Thyroid gland (tissue), 4 donors: ENCODE results near the gene ERBB2. TPM values are rescaled to one million over a fixed set of nuclear protein-coding genes. Genes with fewer than 3 reads are reported as not detected.

ENCODE experiments used
- DNase-seq, 2 donors: peaks; one replicate each; pipeline ENCODE4 v3.0.0-alpha.2; 2019
- H3K27ac ChIP-seq, 3 donors: fragments of 200-600 bp; sonication (generic); 1 replicate in 2 of 3; 2 replicates in 1 of 3; pipeline ENCODE4 v1.5.1; 2016 to 2019; ENCODE audit warnings: mild to moderate bottlenecking in 1 of 3, moderate library complexity in 1 of 3
- H3K27me3 ChIP-seq: fragments of 200-600 bp; sonication (generic); one replicate; pipeline ENCODE4 v1.5.1; 2019
- H3K36me3 ChIP-seq, 2 donors: fragments of 200-600 bp; sonication (generic); one replicate each; pipeline ENCODE4 v1.5.1; 2016 to 2019
- H3K4me1 ChIP-seq, 2 donors: fragments of 200-600 bp; sonication (generic); one replicate each; pipeline ENCODE4 v1.5.1; 2017 to 2019
- H3K4me3 ChIP-seq, 3 donors: fragments of 200-600 bp; sonication (generic); replicated peaks in 1 of 3; 1 replicate in 2 of 3; 2 replicates in 1 of 3; pipeline ENCODE4 v1.5.1; 2016; ENCODE audit warnings: mild to moderate bottlenecking in 1 of 3
- H3K9me3 ChIP-seq: fragments of 200-600 bp; sonication (generic); one replicate; pipeline ENCODE4 v1.5.1; 2017
- POLR2A ChIP-seq, 2 donors: fragments of 450-650 bp; IDR thresholded peaks; one replicate each; pipeline ENCODE4 v1.6.1; 2017; ENCODE audit warnings: antibody characterized with exemption in 2 of 2, mild to moderate bottlenecking in 2 of 2, moderate library complexity in 1 of 2
- WGBS, 2 donors: methylation state at CpG; one replicate each; pipeline ENCODE4 v1.1.5; 2017; 5-methylcytosine and 5-hydroxymethylcytosine counted together
- intact Hi-C: fragments of 100-400 bp; cut with DNase I; formaldehyde crosslinking; loops from one replicate; pipeline ENCODE4 v1.15.1; 2023
- total RNA-seq, 4 donors: library from RNA; depleted of rRNA; stranded (reverse); fragments of >200 nt; gene quantifications; one replicate each; pipeline ENCODE4 v1.2.3, GENCODE V29; 2016
- TF ChIP-seq, protein P1 (sequence below), 6 experiments: fragments of 200-600 bp in 3 of 6; fragments of 450-650 bp in 3 of 6; sonication (generic) in 3 of 6; IDR thresholded peaks; one replicate each; pipeline ENCODE4 v1.5.1; 2016 to 2019; ENCODE audit warnings: antibody characterized with exemption in 6 of 6, mild to moderate bottlenecking in 2 of 6, inconsistent platforms in 1 of 6, moderate library complexity in 1 of 6

The ERBB2 gene
- total RNA-seq, 4 donors from 2014 or later: 74.3 to 170 (median 139) TPM

DNA sequence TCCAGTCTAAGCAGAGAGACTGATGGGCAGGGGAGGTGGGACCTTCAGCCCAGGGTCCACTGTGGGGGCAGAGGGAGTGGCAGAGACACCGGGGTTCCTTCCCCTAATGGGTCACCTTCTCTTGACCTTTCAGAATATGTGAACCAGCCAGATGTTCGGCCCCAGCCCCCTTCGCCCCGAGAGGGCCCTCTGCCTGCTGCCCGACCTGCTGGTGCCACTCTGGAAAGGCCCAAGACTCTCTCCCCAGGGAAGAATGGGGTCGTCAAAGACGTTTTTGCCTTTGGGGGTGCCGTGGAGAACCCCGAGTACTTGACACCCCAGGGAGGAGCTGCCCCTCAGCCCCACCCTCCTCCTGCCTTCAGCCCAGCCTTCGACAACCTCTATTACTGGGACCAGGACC, 27.7 kb downstream of the ERBB2 start:
- H3K27ac ChIP-seq: no peak overlapping the region
- H3K36me3 ChIP-seq: peaks cover 26 to 44% of the 10 kb centered on the region in 2 donors
- peaks cover 7 to 10% of the 10 kb centered on the region in 2 donors for H3K4me1 ChIP-seq
- H3K9me3 ChIP-seq: no peaks in the 10 kb centered on the region
- no peaks in the 10 kb centered on the region for H3K27me3 ChIP-seq
- no peak for DNase-seq
- intact Hi-C loops: no loop called here
- H3K4me3 ChIP-seq: no peak overlapping the region
- TF ChIP-seq, protein P1, sequence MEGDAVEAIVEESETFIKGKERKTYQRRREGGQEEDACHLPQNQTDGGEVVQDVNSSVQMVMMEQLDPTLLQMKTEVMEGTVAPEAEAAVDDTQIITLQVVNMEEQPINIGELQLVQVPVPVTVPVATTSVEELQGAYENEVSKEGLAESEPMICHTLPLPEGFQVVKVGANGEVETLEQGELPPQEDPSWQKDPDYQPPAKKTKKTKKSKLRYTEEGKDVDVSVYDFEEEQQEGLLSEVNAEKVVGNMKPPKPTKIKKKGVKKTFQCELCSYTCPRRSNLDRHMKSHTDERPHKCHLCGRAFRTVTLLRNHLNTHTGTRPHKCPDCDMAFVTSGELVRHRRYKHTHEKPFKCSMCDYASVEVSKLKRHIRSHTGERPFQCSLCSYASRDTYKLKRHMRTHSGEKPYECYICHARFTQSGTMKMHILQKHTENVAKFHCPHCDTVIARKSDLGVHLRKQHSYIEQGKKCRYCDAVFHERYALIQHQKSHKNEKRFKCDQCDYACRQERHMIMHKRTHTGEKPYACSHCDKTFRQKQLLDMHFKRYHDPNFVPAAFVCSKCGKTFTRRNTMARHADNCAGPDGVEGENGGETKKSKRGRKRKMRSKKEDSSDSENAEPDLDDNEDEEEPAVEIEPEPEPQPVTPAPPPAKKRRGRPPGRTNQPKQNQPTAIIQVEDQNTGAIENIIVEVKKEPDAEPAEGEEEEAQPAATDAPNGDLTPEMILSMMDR (IDR thresholded peaks at IDR 0.05): no peak
- no peak for TF ChIP-seq POLR2A (IDR thresholded peaks at IDR 0.05)
- 81 to 85% methylated on average over 8 to 10 of the region's 10 CpGs for WGBS, 2 donors

DNA sequence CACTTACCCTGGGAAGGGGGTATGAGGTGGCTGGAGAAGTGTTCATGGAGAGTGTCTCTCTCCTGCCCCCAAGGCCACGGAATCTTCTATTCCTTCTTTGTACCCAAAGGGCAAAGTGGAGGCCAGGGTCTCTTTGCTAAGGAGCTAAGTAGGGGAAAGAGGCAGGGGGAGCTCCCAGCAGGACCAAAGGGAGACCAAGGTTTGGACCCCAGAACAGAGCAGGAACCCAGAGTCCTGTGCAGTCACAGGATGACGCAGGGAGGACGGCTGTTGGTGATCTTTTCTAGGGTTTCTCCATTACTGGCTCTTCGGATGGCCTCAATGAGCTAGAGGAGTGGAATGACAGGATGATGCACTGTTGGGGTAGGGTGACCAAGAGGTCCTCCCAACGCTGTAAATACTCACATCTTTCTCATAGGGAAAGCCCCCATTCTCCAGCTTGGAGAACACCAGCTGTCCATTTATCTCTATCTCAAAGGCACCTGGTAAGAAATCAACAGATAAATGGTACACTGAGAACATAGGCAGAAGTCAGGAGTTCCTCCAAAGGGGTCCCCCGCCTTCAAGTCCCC, 29.5 kb downstream of the ERBB2 start:
- no peak for DNase-seq
- Histone ChIP-seq H3K9me3 (no peaks in the 10 kb centered on the region), H3K27ac (peak overlapping the region in 2 of 3 donors; percentile 91 to 93), H3K4me1 (peaks cover 7 to 10% of the 10 kb centered on the region in 2 donors), H3K4me3 (peak overlapping the region in 1 of 3 donors; percentile 64), H3K27me3 (no peaks in the 10 kb centered on the region), H3K36me3 (peaks cover 18 to 36% of the 10 kb centered on the region in 2 donors)
- WGBS, 2 donors: 73 to 80% methylated on average over 6 of the region's 6 CpGs
- no peak for TF ChIP-seq POLR2A (IDR thresholded peaks at IDR 0.05)
- TF ChIP-seq, protein P1 (IDR thresholded peaks at IDR 0.05): no peak
- intact Hi-C loops: no loop called here

DNA sequence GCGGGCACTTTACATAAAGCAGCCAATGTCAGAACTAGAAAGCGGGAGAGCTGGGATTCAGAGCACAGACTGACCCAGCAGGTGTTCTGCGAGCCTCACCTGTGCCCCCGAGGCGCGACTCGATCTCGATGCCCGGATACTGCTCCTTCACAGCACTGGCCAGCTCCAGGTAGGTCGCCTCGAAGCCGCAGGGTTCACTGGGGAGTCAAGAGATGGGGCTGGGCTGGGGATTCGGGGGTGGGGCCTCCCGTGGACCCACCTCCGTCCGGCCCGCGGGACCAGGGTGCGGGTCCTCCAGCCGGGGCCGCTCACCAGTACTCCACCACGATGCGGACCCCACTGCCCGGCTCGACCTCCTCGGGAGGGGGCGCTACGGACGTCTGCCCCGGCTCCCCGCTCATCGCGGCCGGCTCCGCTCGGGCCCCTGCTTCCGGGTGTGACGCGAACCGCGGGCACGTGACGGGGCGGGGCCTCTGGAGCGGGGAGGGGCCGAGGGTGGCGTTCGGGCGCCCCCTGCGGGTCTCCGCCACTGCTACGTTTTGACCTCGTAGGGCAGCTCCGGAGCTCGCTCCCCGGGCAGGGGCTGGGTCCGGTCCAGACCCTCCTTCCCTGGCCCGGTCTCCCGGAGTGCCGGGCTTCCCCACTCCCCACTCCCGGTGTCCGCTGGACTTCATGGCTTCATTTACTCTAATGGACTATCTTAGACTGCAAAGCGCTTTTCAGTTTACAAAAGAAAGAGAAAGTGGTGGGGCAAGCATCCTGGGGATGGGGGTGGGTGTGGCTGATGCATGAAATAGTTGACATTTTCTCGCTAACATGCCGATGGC, 30.4 kb downstream of the ERBB2 start, which contains the start of gene MIEN1:
MIEN1 (minus strand) TSS at position 438 of the 827 bp plus-strand sequence; CDS start at position 401, 37 bp downstream.
- TF ChIP-seq POLR2A (IDR thresholded peaks at IDR 0.05): peak in 1 of 2 donors; percentile 88
- TF ChIP-seq, protein P1 (IDR thresholded peaks at IDR 0.05): peak; percentile 65 to 95 (median 86)
- intact Hi-C loops: no loop called here

DNA sequence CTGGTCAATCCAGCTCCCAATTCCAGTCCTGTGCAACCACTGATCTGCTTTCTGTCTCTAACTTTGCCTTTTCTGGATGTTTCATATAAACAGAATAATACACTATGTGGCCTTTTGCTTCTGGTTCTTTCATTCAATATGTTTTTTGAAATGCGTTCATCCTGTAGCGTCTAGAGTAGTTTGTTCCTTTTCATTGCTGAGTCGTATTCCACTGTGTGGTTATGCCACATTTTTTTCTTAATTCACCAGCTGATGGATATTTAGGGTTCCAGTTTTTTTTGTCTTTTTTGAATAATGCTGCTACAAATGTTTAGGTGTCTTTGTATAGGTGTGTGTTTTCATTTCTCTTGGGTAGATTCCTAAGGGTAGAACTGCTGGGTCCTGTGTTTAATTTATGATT, 32.7 kb downstream of the ERBB2 start:
- WGBS, 2 donors: 95% methylated on average over 3 of the region's 3 CpGs
- H3K27ac ChIP-seq: no peak overlapping the region
- peaks cover 13 to 16% of the 10 kb centered on the region in 2 donors for H3K36me3 ChIP-seq
- intact Hi-C loops: no loop called here
- H3K4me1 ChIP-seq: peaks cover 11 to 16% of the 10 kb centered on the region in 2 donors
- no peak overlapping the region for H3K4me3 ChIP-seq
- no peaks in the 10 kb centered on the region for H3K9me3 ChIP-seq
- DNase-seq: no peak
- TF ChIP-seq, protein P1 (IDR thresholded peaks at IDR 0.05): no peak
- TF ChIP-seq POLR2A (IDR thresholded peaks at IDR 0.05): no peak
- H3K27me3 ChIP-seq: no peaks in the 10 kb centered on the region

More for the DNA sequence above, 30.4 kb downstream of the ERBB2 start, which contains the start of gene MIEN1:
- H3K4me3 ChIP-seq: peak within 1 kb of the TSS; percentile 2 to 72 (median 64)
- H3K36me3 ChIP-seq: peaks cover 13 to 28% of the 10 kb centered on the region in 2 donors
- no peaks in the 10 kb centered on the region for H3K27me3 ChIP-seq
- H3K4me1 ChIP-seq: peaks cover 7 to 10% of the 10 kb centered on the region in 2 donors
- H3K27ac ChIP-seq: peak within 1 kb of the TSS; percentile 16 to 93 (median 91)
- 3 to 8% methylated on average over 6 to 22 of the region's 65 CpGs for WGBS, 2 donors
- no peaks in the 10 kb centered on the region for H3K9me3 ChIP-seq
- DNase-seq: peak; percentile 87 to 89
